Ishikawa (cell line): ENCODE results near the gene ZNF423.

ENCODE experiments used
- CEBPB ChIP-seq: IDR thresholded peaks from 2 replicates; pipeline ENCODE4 v1.6.1; 2012
- CREB1 ChIP-seq: IDR thresholded peaks from 2 replicates; pipeline ENCODE4 v1.6.1; 2012; ENCODE audit warnings: low read depth
- EP300 ChIP-seq: IDR thresholded peaks from 2 replicates; pipeline ENCODE4 v1.6.1; 2012; ENCODE audit warnings: borderline replicate concordance
- FOXM1 ChIP-seq: IDR thresholded peaks from 2 replicates; pipeline ENCODE4 v1.6.1; 2012; ENCODE audit warnings: low read depth, borderline replicate concordance
- NFIC ChIP-seq: IDR thresholded peaks from 2 replicates; pipeline ENCODE4 v1.6.1; 2012
- TAF1 ChIP-seq: IDR thresholded peaks from 2 replicates; pipeline ENCODE4 v1.6.1; 2012; ENCODE audit warnings: low read depth, mild to moderate bottlenecking
- TCF12 ChIP-seq: IDR thresholded peaks from 2 replicates; pipeline ENCODE4 v1.6.1; 2012; ENCODE audit warnings: low read depth
- TF ChIP-seq, protein P1 (sequence below): IDR thresholded peaks from 2 replicates; pipeline ENCODE4 v1.6.1; 2012; ENCODE audit warnings: low read depth, mild to moderate bottlenecking
- TF ChIP-seq, protein P2 (sequence below): IDR thresholded peaks from 2 replicates; pipeline ENCODE4 v1.6.1; 2012

DNA sequence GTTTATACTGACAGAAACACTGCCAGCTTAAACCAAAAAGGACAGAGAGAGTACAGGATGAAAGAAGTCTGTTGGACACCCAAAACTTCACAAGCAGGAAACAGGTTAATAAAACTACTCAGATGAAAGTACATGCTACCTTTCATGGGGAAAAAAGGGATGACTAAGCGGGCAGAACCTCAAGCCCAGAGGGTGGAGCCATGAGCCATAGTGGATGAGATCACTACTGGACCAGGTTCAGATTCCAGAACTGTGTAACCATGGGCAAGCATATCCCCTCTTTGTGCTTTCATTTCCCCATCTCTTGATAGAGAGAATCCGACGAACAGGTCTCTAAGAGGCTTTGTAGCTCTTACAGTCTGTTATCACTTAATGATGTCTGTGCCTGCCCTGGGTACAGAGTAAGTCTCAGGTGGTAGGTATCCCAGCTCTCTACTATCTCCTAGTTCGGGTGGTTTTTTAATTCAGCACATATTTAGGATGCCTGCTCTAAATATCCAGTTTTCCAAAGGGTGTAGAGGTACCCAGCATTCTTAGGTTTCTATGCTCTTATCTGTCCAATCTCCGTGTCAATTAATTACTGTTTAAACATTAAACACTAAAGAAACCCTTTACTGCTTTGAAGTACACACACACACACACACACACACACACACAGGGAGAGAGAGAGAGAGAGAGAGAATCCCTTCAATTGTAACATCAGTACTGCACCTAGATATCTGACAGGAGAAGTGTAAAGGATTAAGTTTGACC is 206.7 kb downstream of the ZNF423 start:
- TF ChIP-seq TCF12, result no peak
- no peak for TF ChIP-seq NFIC
- TF ChIP-seq, protein P1, sequence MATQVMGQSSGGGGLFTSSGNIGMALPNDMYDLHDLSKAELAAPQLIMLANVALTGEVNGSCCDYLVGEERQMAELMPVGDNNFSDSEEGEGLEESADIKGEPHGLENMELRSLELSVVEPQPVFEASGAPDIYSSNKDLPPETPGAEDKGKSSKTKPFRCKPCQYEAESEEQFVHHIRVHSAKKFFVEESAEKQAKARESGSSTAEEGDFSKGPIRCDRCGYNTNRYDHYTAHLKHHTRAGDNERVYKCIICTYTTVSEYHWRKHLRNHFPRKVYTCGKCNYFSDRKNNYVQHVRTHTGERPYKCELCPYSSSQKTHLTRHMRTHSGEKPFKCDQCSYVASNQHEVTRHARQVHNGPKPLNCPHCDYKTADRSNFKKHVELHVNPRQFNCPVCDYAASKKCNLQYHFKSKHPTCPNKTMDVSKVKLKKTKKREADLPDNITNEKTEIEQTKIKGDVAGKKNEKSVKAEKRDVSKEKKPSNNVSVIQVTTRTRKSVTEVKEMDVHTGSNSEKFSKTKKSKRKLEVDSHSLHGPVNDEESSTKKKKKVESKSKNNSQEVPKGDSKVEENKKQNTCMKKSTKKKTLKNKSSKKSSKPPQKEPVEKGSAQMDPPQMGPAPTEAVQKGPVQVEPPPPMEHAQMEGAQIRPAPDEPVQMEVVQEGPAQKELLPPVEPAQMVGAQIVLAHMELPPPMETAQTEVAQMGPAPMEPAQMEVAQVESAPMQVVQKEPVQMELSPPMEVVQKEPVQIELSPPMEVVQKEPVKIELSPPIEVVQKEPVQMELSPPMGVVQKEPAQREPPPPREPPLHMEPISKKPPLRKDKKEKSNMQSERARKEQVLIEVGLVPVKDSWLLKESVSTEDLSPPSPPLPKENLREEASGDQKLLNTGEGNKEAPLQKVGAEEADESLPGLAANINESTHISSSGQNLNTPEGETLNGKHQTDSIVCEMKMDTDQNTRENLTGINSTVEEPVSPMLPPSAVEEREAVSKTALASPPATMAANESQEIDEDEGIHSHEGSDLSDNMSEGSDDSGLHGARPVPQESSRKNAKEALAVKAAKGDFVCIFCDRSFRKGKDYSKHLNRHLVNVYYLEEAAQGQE, result no peak
- no peak for TF ChIP-seq CEBPB
- TF ChIP-seq TAF1, result no peak
- TF ChIP-seq, protein P2, sequence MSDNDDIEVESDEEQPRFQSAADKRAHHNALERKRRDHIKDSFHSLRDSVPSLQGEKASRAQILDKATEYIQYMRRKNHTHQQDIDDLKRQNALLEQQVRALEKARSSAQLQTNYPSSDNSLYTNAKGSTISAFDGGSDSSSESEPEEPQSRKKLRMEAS, result no peak
- TF ChIP-seq CREB1, result no peak
- TF ChIP-seq FOXM1, result no peak
- TF ChIP-seq EP300, result no peak; the same call in 1 of the 2 replicates
